ENCODE data around the gene PRR15L. TPM values are rescaled to one million over a fixed set of nuclear protein-coding genes. Genes with fewer than 3 reads are reported as not detected.

PRR15L gene
- total and polyA plus RNA-seq, 7 donors, result 0.04 to 0.17 TPM; not detected in 5

GRCh38 chr17:47948706-47949196, 8.9 kb downstream of the PRR15L start:
- ATAC-seq, result peak; percentile 60 to 74 (median 64)
- intact Hi-C loops (cut with DNase I), result loop anchor here (2.0 to 5.0 kb wide), 3 partner anchors 41 to 108 kb away; partner anchors contain the start of genes SCRN2 (in 1 of the 2) and SP2 (in 1 of the 2)
- no peak overlapping the region for H3K4me3 ChIP-seq
- WGBS, 3 donors, result 11 to 35% (median 13%) methylated on average over 5 of the region's 5 CpGs
- peaks cover 4 to 48% of the 10 kb centered on the region in 2 donors for H3K36me3 ChIP-seq (ENCODE audit: insufficient read depth in 1 of 2, low read depth in 1 of 2)
- no peak for TF ChIP-seq CTCF (IDR thresholded peaks at IDR 0.05)
- H3K9me3 ChIP-seq, result no peaks in the 10 kb centered on the region
- H3K27me3 ChIP-seq (ENCODE audit: insufficient read depth in 3 of 3, low read length in 2 of 3), result no peaks in the 10 kb centered on the region
- H3K4me1 ChIP-seq, result peaks cover 21% of the 10 kb centered on the region
- H3K27ac ChIP-seq, result peak overlapping the region; percentile 71
- DNase-seq, result peak in 1 of 2 donors; percentile 64

- intact Hi-C loops (cut with DNase I), result loop anchor here (5.0 kb wide), 2 partner anchors 40 to 50 kb away; partner anchors contain the start of gene SP2 (in 1 of the 2)
- no peaks in the 10 kb centered on the region for H3K27me3 ChIP-seq (ENCODE audit: insufficient read depth in 3 of 3, low read length in 2 of 3)
- H3K36me3 ChIP-seq (ENCODE audit: insufficient read depth in 1 of 2, low read depth in 1 of 2), result peaks cover 4 to 56% of the 10 kb centered on the region in 2 donors
- no peaks in the 10 kb centered on the region for H3K9me3 ChIP-seq
- peak; percentile 88 for TF ChIP-seq CTCF (IDR thresholded peaks at IDR 0.05)
- no peak overlapping the region for H3K4me3 ChIP-seq
- DNase-seq, result peak; percentile 79 to 84
- WGBS, 3 donors, result 19 to 40% (median 27%) methylated on average over 2 of the region's 2 CpGs
- ATAC-seq, result peak; percentile 87 to 90 (median 87)
- peaks cover 32% of the 10 kb centered on the region for H3K4me1 ChIP-seq
- H3K27ac ChIP-seq, result peak overlapping the region; percentile 71
Measured at GRCh38 chr17:47946929-47947397, 10.7 kb downstream of the PRR15L start.

DNA sequence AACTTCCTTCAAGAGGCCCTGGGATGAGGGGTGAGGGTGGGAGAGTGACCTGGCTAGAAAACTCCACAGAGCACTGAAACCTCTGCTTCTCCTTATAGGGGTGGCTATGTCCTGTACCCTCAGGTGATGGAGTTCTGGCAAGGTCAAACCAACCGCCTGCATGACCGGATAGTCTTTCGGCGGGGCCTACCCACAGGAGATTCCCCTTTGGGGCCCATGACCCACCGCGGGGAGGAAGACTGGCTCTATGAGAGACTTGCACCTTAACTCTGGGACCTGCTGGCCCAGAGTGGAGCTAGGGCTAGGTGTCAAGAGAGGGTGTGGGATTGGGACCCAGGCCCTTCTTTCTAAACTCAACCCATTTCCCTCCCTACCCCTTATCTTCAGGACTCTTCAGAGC, 11.2 kb downstream of the PRR15L start:
- Histone ChIP-seq H3K27ac (peak overlapping the region; percentile 71), H3K27me3 (ENCODE audit: insufficient read depth in 3 of 3, low read length in 2 of 3) (no peaks in the 10 kb centered on the region), H3K36me3 (ENCODE audit: insufficient read depth in 1 of 2, low read depth in 1 of 2) (peaks cover 4 to 55% of the 10 kb centered on the region in 2 donors), H3K4me1 (peaks cover 32% of the 10 kb centered on the region), H3K4me3 (no peak overlapping the region), H3K9me3 (no peaks in the 10 kb centered on the region)
- ATAC-seq (peak in 1 of 4 donors; percentile 2), DNase-seq (no peak)
- WGBS, 3 donors, result 84 to 89% (median 86%) methylated on average over 6 of the region's 6 CpGs
- TF ChIP-seq CTCF (IDR thresholded peaks at IDR 0.05), result no peak
- intact Hi-C loops (cut with DNase I), result loop anchor here (5.0 kb wide), 2 partner anchors 39 to 49 kb away; partner anchors contain the start of gene SP2 (in 1 of the 2)

- no peak for DNase-seq
- WGBS, 3 donors, result 56 to 69% (median 58%) methylated on average over 10 of the region's 10 CpGs
- Histone ChIP-seq H3K36me3 (ENCODE audit: insufficient read depth in 1 of 2, low read depth in 1 of 2) (peaks cover 4 to 48% of the 10 kb centered on the region in 2 donors), H3K4me3 (no peak overlapping the region), H3K27ac (peak overlapping the region; percentile 71), H3K27me3 (ENCODE audit: insufficient read depth in 3 of 3, low read length in 2 of 3) (no peaks in the 10 kb centered on the region), H3K9me3 (no peaks in the 10 kb centered on the region), H3K4me1 (peaks cover 32% of the 10 kb centered on the region)
- no peak for TF ChIP-seq CTCF (IDR thresholded peaks at IDR 0.05)
- ATAC-seq, result no peak
- intact Hi-C loops (cut with DNase I), result loop anchor here (5.0 kb wide), 2 partner anchors 39 to 49 kb away; partner anchors contain the start of gene SP2 (in 1 of the 2)
Measured at GRCh38 chr17:47945529-47946508, 11.9 kb downstream of the PRR15L start.

All from psoas muscle (tissue), 8 donors.